ENCODE results near the gene BRD4.

BRD4 gene

GRCh38 chr19:15241259-15241910 is 91.0 kb downstream of the BRD4 start:
- Histone ChIP-seq H3K36me3 (peaks cover 79% of the 10 kb centered on the region), H3K27ac (no peak overlapping the region), H3K27me3 (ENCODE audit: insufficient read depth, low read depth, severe bottlenecking) (no peaks in the 10 kb centered on the region), H3K4me3 (ENCODE audit: low read depth, low read length) (no peak overlapping the region), H3K9me3 (ENCODE audit: severe bottlenecking) (no peaks in the 10 kb centered on the region)
- DNase-seq: no peak
- TF ChIP-seq CTCF (IDR thresholded peaks at IDR 0.05; ENCODE audit: low read depth, low read length): no peak

- Histone ChIP-seq H3K36me3 (peaks cover 79% of the 10 kb centered on the region), H3K9me3 (ENCODE audit: severe bottlenecking) (no peaks in the 10 kb centered on the region), H3K4me3 (ENCODE audit: low read depth, low read length) (no peak overlapping the region), H3K27ac (no peak overlapping the region), H3K27me3 (ENCODE audit: insufficient read depth, low read depth, severe bottlenecking) (no peaks in the 10 kb centered on the region)
- TF ChIP-seq CTCF (IDR thresholded peaks at IDR 0.05; ENCODE audit: low read depth, low read length): no peak
- DNase-seq: no peak
These were observed 91.8 kb downstream of the BRD4 start for GRCh38 chr19:15240515-15240914.

GRCh38 chr19:15239337-15239949 is 92.9 kb downstream of the BRD4 start:
- Histone ChIP-seq H3K4me3 (ENCODE audit: low read depth, low read length) (no peak overlapping the region), H3K36me3 (peaks cover 70% of the 10 kb centered on the region), H3K9me3 (ENCODE audit: severe bottlenecking) (no peaks in the 10 kb centered on the region), H3K27ac (no peak overlapping the region), H3K27me3 (ENCODE audit: insufficient read depth, low read depth, severe bottlenecking) (no peaks in the 10 kb centered on the region)
- TF ChIP-seq CTCF (IDR thresholded peaks at IDR 0.05; ENCODE audit: low read depth, low read length): no peak
- DNase-seq: no peak

- Histone ChIP-seq H3K27me3 (ENCODE audit: insufficient read depth, low read depth, severe bottlenecking) (no peaks in the 10 kb centered on the region), H3K27ac (no peak overlapping the region), H3K4me3 (ENCODE audit: low read depth, low read length) (no peak overlapping the region), H3K36me3 (peaks cover 66% of the 10 kb centered on the region), H3K9me3 (ENCODE audit: severe bottlenecking) (no peaks in the 10 kb centered on the region)
- TF ChIP-seq CTCF (IDR thresholded peaks at IDR 0.05; ENCODE audit: low read depth, low read length): no peak
- DNase-seq: no peak
These were observed 93.6 kb downstream of the BRD4 start for GRCh38 chr19:15238639-15239155.

GRCh38 chr19:15237759-15238638 is 94.3 kb downstream of the BRD4 start:
- Histone ChIP-seq H3K9me3 (ENCODE audit: severe bottlenecking) (no peaks in the 10 kb centered on the region), H3K27ac (no peak overlapping the region), H3K27me3 (ENCODE audit: insufficient read depth, low read depth, severe bottlenecking) (no peaks in the 10 kb centered on the region), H3K36me3 (peaks cover 62% of the 10 kb centered on the region), H3K4me3 (ENCODE audit: low read depth, low read length) (no peak overlapping the region)
- TF ChIP-seq CTCF (IDR thresholded peaks at IDR 0.05; ENCODE audit: low read depth, low read length): no peak
- no peak for DNase-seq

Data from WERI-Rb-1 (cell line).